ENCODE data around the gene ME3.
"Not testable (repeated sequence)": the region's sequence is repeated elsewhere in the genome, so short reads cannot be mapped to it uniquely, and the experiment has no call there.

ME3 gene

GRCh38 chr11:86670181-86670580 is 2.2 kb downstream of the ME3 start:
- no peak for DNase-seq (ENCODE audit: low read depth)
- H3K4me3 ChIP-seq (ENCODE audit: low read depth, low read length) = no peak overlapping the region

- no peak for DNase-seq (ENCODE audit: low read depth)
- no peak overlapping the region for H3K4me3 ChIP-seq (ENCODE audit: low read depth, low read length)
These were observed 3.0 kb downstream of the ME3 start for GRCh38 chr11:86669424-86669823.

GRCh38 chr11:86668929-86669328 is 3.5 kb downstream of the ME3 start:
- H3K4me3 ChIP-seq (ENCODE audit: low read depth, low read length) = no peak overlapping the region

GRCh38 chr11:86666193-86666592 is 6.2 kb downstream of the ME3 start:
- DNase-seq (ENCODE audit: low read depth) = no peak
- no peak overlapping the region for H3K4me3 ChIP-seq (ENCODE audit: low read depth, low read length)

More at GRCh38 chr11:86668929-86669328, 3.5 kb downstream of the ME3 start:
- DNase-seq (ENCODE audit: low read depth) = no peak

GRCh38 chr11:86664930-86665329 is 7.5 kb downstream of the ME3 start:
- no peak for DNase-seq (ENCODE audit: low read depth)
- H3K4me3 ChIP-seq (ENCODE audit: low read depth, low read length) = no peak overlapping the region

GRCh38 chr11:86663761-86664160 is 8.7 kb downstream of the ME3 start:
- no peak overlapping the region for H3K4me3 ChIP-seq (ENCODE audit: low read depth, low read length)
- DNase-seq (ENCODE audit: low read depth) = no peak

GRCh38 chr11:86663291-86663690 is 9.1 kb downstream of the ME3 start:
- no peak for DNase-seq (ENCODE audit: low read depth)

GRCh38 chr11:86660736-86661135 is 11.7 kb downstream of the ME3 start:
- no peak overlapping the region for H3K4me3 ChIP-seq (ENCODE audit: low read depth, low read length)
- DNase-seq (ENCODE audit: low read depth) = no peak

More at GRCh38 chr11:86663291-86663690, 9.1 kb downstream of the ME3 start:
- H3K4me3 ChIP-seq (ENCODE audit: low read depth, low read length) = no peak overlapping the region

- no peak overlapping the region for H3K4me3 ChIP-seq (ENCODE audit: low read depth, low read length)
- peak; percentile 53 for DNase-seq (ENCODE audit: low read depth)
These were observed 12.3 kb downstream of the ME3 start for GRCh38 chr11:86660088-86660487.

- no peak for DNase-seq (ENCODE audit: low read depth)
- H3K4me3 ChIP-seq (ENCODE audit: low read depth, low read length) = no peak overlapping the region
These were observed 13.9 kb downstream of the ME3 start for GRCh38 chr11:86658534-86658933.

- not testable (repeated sequence) for DNase-seq (ENCODE audit: low read depth); H3K4me3 ChIP-seq (ENCODE audit: low read depth, low read length)
These were observed 27.2 kb downstream of the ME3 start for GRCh38 chr11:86645212-86645611.

- peak; percentile 87 for DNase-seq (ENCODE audit: low read depth)
- no peak overlapping the region for H3K4me3 ChIP-seq (ENCODE audit: low read depth, low read length)
These were observed 28.1 kb downstream of the ME3 start for GRCh38 chr11:86644291-86644690.

- no peak overlapping the region for H3K4me3 ChIP-seq (ENCODE audit: low read depth, low read length)
- no peak for DNase-seq (ENCODE audit: low read depth)
These were observed 30.7 kb downstream of the ME3 start for GRCh38 chr11:86641537-86642261.

- DNase-seq (ENCODE audit: low read depth) = no peak
- no peak overlapping the region for H3K4me3 ChIP-seq (ENCODE audit: low read depth, low read length)
These were observed 33.3 kb downstream of the ME3 start for GRCh38 chr11:86639137-86639536.

- DNase-seq (ENCODE audit: low read depth) = no peak
- H3K4me3 ChIP-seq (ENCODE audit: low read depth, low read length) = no peak overlapping the region
These were observed 33.7 kb downstream of the ME3 start for GRCh38 chr11:86638673-86639072.

GRCh38 chr11:86637988-86638387 is 34.4 kb downstream of the ME3 start:
- DNase-seq (ENCODE audit: low read depth) = no peak
- H3K4me3 ChIP-seq (ENCODE audit: low read depth, low read length) = no peak overlapping the region

GRCh38 chr11:86636275-86636674 is 36.1 kb downstream of the ME3 start:
- DNase-seq (ENCODE audit: low read depth) = no peak
- no peak overlapping the region for H3K4me3 ChIP-seq (ENCODE audit: low read depth, low read length)

GRCh38 chr11:86632499-86633269 is 39.7 kb downstream of the ME3 start:
- H3K4me3 ChIP-seq (ENCODE audit: low read depth, low read length) = no peak overlapping the region
- DNase-seq (ENCODE audit: low read depth) = peak; percentile 96

GRCh38 chr11:86630229-86630981 is 42.0 kb downstream of the ME3 start:
- no peak for DNase-seq (ENCODE audit: low read depth)
- no peak overlapping the region for H3K4me3 ChIP-seq (ENCODE audit: low read depth, low read length)

GRCh38 chr11:86629045-86629706 is 43.2 kb downstream of the ME3 start:
- DNase-seq (ENCODE audit: low read depth) = peak; percentile 74

More at GRCh38 chr11:86629045-86629706, 43.2 kb downstream of the ME3 start:
- no peak overlapping the region for H3K4me3 ChIP-seq (ENCODE audit: low read depth, low read length)

Measured in skeletal muscle cell (primary cell).